Hepatocyte (in vitro differentiated cells): Measurements from ENCODE around the gene PCDHA10. TPM values are rescaled to one million over a fixed set of nuclear protein-coding genes. Genes with fewer than 3 reads are reported as not detected.

ENCODE experiments used
- DNase-seq: peaks from one replicate; pipeline ENCODE4 v3.0.0-alpha.2; 2016; ENCODE audit warnings: low spot score
- H2AFZ ChIP-seq: fragments of 200-600 bp; sonication (generic); 2 replicates; pipeline ENCODE4 v1.6.0; 2016; ENCODE audit warnings: antibody characterized with exemption, mild to moderate bottlenecking
- H3K27ac ChIP-seq: fragments of 200-600 bp; sonication (generic); 2 replicates; pipeline ENCODE4 v1.5.1; 2016; ENCODE audit warnings: mild to moderate bottlenecking
- H3K27me3 ChIP-seq: fragments of 200-600 bp; sonication (generic); 2 replicates; pipeline ENCODE4 v1.6.1; 2016
- H3K36me3 ChIP-seq: fragments of 200-600 bp; sonication (generic); replicated peaks from 2 replicates; pipeline ENCODE4 v1.5.1; 2016; ENCODE audit warnings: low read depth; ENCODE audit not compliant: insufficient read depth
- H3K4me1 ChIP-seq: fragments of 200-600 bp; sonication (generic); 2 replicates; pipeline ENCODE4 v1.5.1; 2016; ENCODE audit warnings: mild to moderate bottlenecking, moderate library complexity; ENCODE audit not compliant: insufficient read depth
- H3K4me2 ChIP-seq: fragments of 200-600 bp; sonication (generic); 2 replicates; pipeline ENCODE4 v1.6.0; 2016
- H3K4me3 ChIP-seq: fragments of 200-600 bp; sonication (generic); 2 replicates; pipeline ENCODE4 v1.5.1; 2016; ENCODE audit warnings: mild to moderate bottlenecking
- H3K79me2 ChIP-seq: fragments of 200-600 bp; sonication (generic); 2 replicates; pipeline ENCODE4 v1.6.0; 2017; ENCODE audit warnings: mild to moderate bottlenecking
- H3K9me2 ChIP-seq: fragments of 200-600 bp; sonication (generic); replicated peaks from 2 replicates; pipeline ENCODE4 v1.6.0; 2017; ENCODE audit warnings: mild to moderate bottlenecking; ENCODE audit not compliant: insufficient read depth
- H3K9me3 ChIP-seq: fragments of 200-600 bp; sonication (generic); 2 replicates; pipeline ENCODE4 v1.5.1; 2016; ENCODE audit warnings: low read depth, mild to moderate bottlenecking
- H4K20me1 ChIP-seq: fragments of 200-600 bp; sonication (generic); 2 replicates; pipeline ENCODE4 v1.6.0; 2016; ENCODE audit warnings: mild to moderate bottlenecking; ENCODE audit not compliant: insufficient read depth, poor library complexity, severe bottlenecking
- CTCF ChIP-seq: fragments of 200-600 bp; sonication (generic); IDR thresholded peaks from 2 replicates; pipeline ENCODE4 v1.5.1; 2016; ENCODE audit warnings: antibody characterized with exemption, mild to moderate bottlenecking; ENCODE audit not compliant: poor library complexity
- EZH2 ChIP-seq: fragments of 200-600 bp; sonication (generic); IDR thresholded peaks from 2 replicates; pipeline ENCODE4 v1.6.1; 2016; ENCODE audit warnings: antibody characterized with exemption, mild to moderate bottlenecking, borderline replicate concordance
- EZH2phosphoT487 ChIP-seq: fragments of 200-600 bp; sonication (generic); IDR thresholded peaks from one replicate; pipeline ENCODE4 v1.6.1; 2018; ENCODE audit warnings: antibody characterized with exemption, mild to moderate bottlenecking, low read depth, moderate library complexity; ENCODE audit not compliant: unreplicated experiment, severe bottlenecking
- WGBS: methylation state at CpG from one replicate; pipeline ENCODE4 v1.1.6; 2016; ENCODE audit warnings: low lambda C conversion rate; ENCODE audit errors: missing lambda C conversion rate; 5-methylcytosine and 5-hydroxymethylcytosine counted together
- polyA plus RNA-seq: library from polyadenylated mRNA; unstranded; fragments of >200 nt; fragmentation: Nextera tagmentation; extraction: Ambion mirVana; gene quantifications from 2 replicates; pipeline ENCODE4 v1.2.1, GENCODE V29; 2016
- total RNA-seq: library from RNA; depleted of rRNA; stranded (reverse); fragments of >200 nt; gene quantifications from 2 replicates; pipeline ENCODE4 v1.2.3, GENCODE V29; 2014

Gene PCDHA10
- total and polyA plus RNA-seq, 2 experiments from 2014 or later = 7.7 to 9.7 TPM

- WGBS = 73% methylated on average over 35 of the region's 35 CpGs
- Histone ChIP-seq H3K79me2 (peaks cover 20% of the 10 kb centered on the region), H3K9me3 (peaks cover 6% of the 10 kb centered on the region), H3K4me2 (peak within 1 kb of the TSS; percentile 65), H3K27me3 (no peaks in the 10 kb centered on the region), H2AFZ (no peak within 1 kb of the TSS), H3K36me3 (no peaks in the 10 kb centered on the region), H4K20me1 (no peaks in the 10 kb centered on the region), H3K4me3 (no peak within 1 kb of the TSS), H3K9me2 (no peaks in the 10 kb centered on the region), H3K4me1 (no peaks in the 10 kb centered on the region), H3K27ac (no peak within 1 kb of the TSS)
- no peak for TF ChIP-seq EZH2
- peak; percentile 40 for TF ChIP-seq CTCF
- peak; percentile 48 for DNase-seq
These were observed 26.3 kb downstream of the PCDHA10 start, which contains the start of gene PCDHA13 for GRCh38 chr5:140881889-140882590. TSS of gene PCDHA13 (plus strand) at chr5:140882124. CDS start at chr5:140882269, 145 bp downstream.

GRCh38 chr5:140882591-140882899 is 26.8 kb downstream of the PCDHA10 start:
- Histone ChIP-seq H3K36me3 (no peaks in the 10 kb centered on the region), H2AFZ (no peak overlapping the region), H4K20me1 (no peaks in the 10 kb centered on the region), H3K4me1 (no peaks in the 10 kb centered on the region), H3K4me2 (peak overlapping the region; percentile 65), H3K79me2 (peaks cover 20% of the 10 kb centered on the region), H3K27me3 (no peaks in the 10 kb centered on the region), H3K9me3 (peaks cover 6% of the 10 kb centered on the region), H3K27ac (no peak overlapping the region), H3K4me3 (no peak overlapping the region), H3K9me2 (no peaks in the 10 kb centered on the region)
- TF ChIP-seq CTCF (peak; percentile 30), EZH2phosphoT487 (no peak), EZH2 (no peak)
- 64% methylated on average over 12 of the region's 12 CpGs for WGBS
- DNase-seq = no peak

- H3K9me3 ChIP-seq = peaks cover 6% of the 10 kb centered on the region
- no peak overlapping the region for H3K27ac ChIP-seq
- H3K79me2 ChIP-seq = peaks cover 15% of the 10 kb centered on the region
- no peaks in the 10 kb centered on the region for H3K36me3 ChIP-seq
- no peaks in the 10 kb centered on the region for H4K20me1 ChIP-seq
- H3K4me2 ChIP-seq = no peak overlapping the region
- TF ChIP-seq EZH2 = no peak
- no peaks in the 10 kb centered on the region for H3K4me1 ChIP-seq
- no peak overlapping the region for H3K4me3 ChIP-seq
- H2AFZ ChIP-seq = no peak overlapping the region
- no peaks in the 10 kb centered on the region for H3K27me3 ChIP-seq
- 99% methylated on average over 41 of the region's 41 CpGs for WGBS
- H3K9me2 ChIP-seq = no peaks in the 10 kb centered on the region
- no peak for DNase-seq
These were observed 27.7 kb downstream of the PCDHA10 start for GRCh38 chr5:140883373-140883772.

GRCh38 chr5:140883927-140884697 is 28.4 kb downstream of the PCDHA10 start:
- peaks cover 10% of the 10 kb centered on the region for H3K79me2 ChIP-seq
- no peak overlapping the region for H3K4me3 ChIP-seq
- no peak overlapping the region for H2AFZ ChIP-seq
- H3K9me3 ChIP-seq = peaks cover 6% of the 10 kb centered on the region
- no peak overlapping the region for H3K4me2 ChIP-seq
- H3K4me1 ChIP-seq = no peaks in the 10 kb centered on the region
- H4K20me1 ChIP-seq = no peaks in the 10 kb centered on the region
- DNase-seq = no peak
- no peak for TF ChIP-seq EZH2
- no peak for TF ChIP-seq EZH2phosphoT487
- H3K27ac ChIP-seq = no peak overlapping the region
- no peaks in the 10 kb centered on the region for H3K36me3 ChIP-seq
- H3K27me3 ChIP-seq = no peaks in the 10 kb centered on the region
- WGBS = 100% methylated on average over 61 of the region's 79 CpGs
- H3K9me2 ChIP-seq = no peaks in the 10 kb centered on the region
